ENCODE measurements around the gene RIC1.
"Not testable (repeated sequence)": the region's sequence is repeated elsewhere in the genome, so short reads cannot be mapped to it uniquely, and the experiment has no call there.

The RIC1 gene

GRCh38 chr9:5719100-5719926 is 90.4 kb downstream of the RIC1 start:
- TF ChIP-seq, protein P1, sequence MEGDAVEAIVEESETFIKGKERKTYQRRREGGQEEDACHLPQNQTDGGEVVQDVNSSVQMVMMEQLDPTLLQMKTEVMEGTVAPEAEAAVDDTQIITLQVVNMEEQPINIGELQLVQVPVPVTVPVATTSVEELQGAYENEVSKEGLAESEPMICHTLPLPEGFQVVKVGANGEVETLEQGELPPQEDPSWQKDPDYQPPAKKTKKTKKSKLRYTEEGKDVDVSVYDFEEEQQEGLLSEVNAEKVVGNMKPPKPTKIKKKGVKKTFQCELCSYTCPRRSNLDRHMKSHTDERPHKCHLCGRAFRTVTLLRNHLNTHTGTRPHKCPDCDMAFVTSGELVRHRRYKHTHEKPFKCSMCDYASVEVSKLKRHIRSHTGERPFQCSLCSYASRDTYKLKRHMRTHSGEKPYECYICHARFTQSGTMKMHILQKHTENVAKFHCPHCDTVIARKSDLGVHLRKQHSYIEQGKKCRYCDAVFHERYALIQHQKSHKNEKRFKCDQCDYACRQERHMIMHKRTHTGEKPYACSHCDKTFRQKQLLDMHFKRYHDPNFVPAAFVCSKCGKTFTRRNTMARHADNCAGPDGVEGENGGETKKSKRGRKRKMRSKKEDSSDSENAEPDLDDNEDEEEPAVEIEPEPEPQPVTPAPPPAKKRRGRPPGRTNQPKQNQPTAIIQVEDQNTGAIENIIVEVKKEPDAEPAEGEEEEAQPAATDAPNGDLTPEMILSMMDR (IDR thresholded peaks at IDR 0.05; ENCODE audit: insufficient read depth, low read depth, low read length, missing control alignments), result no peak
- H3K4me3 ChIP-seq (ENCODE audit: low read depth, low read length), result no peak overlapping the region
- no peak for DNase-seq (ENCODE audit: low read depth)

DNA sequence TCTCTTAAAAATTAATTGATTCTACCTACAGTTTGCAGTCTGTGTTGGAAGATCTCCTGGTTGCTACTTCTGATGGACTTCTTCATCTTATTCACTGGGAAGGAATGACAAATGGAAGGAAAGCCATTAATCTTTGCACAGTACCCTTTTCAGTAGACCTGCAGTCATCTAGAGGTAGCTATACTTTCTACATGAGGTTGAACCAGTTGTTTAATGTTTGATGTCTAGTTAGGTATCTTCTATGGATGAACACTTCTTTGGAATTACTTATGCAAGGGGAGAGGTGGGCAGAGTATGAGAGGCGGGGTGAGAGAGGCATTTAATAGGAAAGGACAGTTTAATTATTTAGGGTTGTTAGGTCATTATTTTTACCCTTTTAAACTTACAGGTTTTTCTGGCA is 91.2 kb downstream of the RIC1 start:
- TF ChIP-seq, protein P1 (IDR thresholded peaks at IDR 0.05; ENCODE audit: insufficient read depth, low read depth, low read length, missing control alignments), result no peak
- H3K4me3 ChIP-seq (ENCODE audit: low read depth, low read length), result no peak overlapping the region
- DNase-seq (ENCODE audit: low read depth), result no peak

GRCh38 chr9:5721279-5722087 is 92.6 kb downstream of the RIC1 start:
- TF ChIP-seq, protein P1 (IDR thresholded peaks at IDR 0.05; ENCODE audit: insufficient read depth, low read depth, low read length, missing control alignments), result no peak
- DNase-seq (ENCODE audit: low read depth), result no peak
- no peak overlapping the region for H3K4me3 ChIP-seq (ENCODE audit: low read depth, low read length)

GRCh38 chr9:5722679-5723078 is 93.8 kb downstream of the RIC1 start:
- DNase-seq (ENCODE audit: low read depth); H3K4me3 ChIP-seq (ENCODE audit: low read depth, low read length): not testable (repeated sequence)

DNA sequence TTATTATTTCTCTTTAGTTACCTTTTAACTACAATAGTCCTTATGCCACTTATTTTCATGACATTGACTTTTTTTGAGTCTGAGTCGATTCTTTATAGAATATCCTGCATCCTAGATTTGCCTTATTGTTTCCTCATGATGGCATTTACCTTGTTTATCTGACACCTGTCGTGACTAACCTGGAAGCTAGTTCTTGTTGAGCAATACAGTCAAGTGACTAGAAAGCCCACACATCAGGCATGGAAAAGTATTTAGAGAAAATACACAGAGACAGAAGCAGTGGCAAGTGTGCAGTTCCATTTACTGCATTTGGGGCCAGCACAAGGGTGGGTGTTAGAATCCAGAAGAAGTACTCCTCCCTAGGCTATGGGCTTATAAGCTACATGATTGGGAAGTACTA is 106.2 kb downstream of the RIC1 start:
- TF ChIP-seq, protein P1 (IDR thresholded peaks at IDR 0.05; ENCODE audit: insufficient read depth, low read depth, low read length, missing control alignments), result no peak
- no peak for DNase-seq (ENCODE audit: low read depth)
- no peak overlapping the region for H3K4me3 ChIP-seq (ENCODE audit: low read depth, low read length)

GRCh38 chr9:5736563-5737346 is 107.8 kb downstream of the RIC1 start:
- no peak for DNase-seq (ENCODE audit: low read depth)
- H3K4me3 ChIP-seq (ENCODE audit: low read depth, low read length), result no peak overlapping the region
- TF ChIP-seq, protein P1 (IDR thresholded peaks at IDR 0.05; ENCODE audit: insufficient read depth, low read depth, low read length, missing control alignments), result no peak

DNA sequence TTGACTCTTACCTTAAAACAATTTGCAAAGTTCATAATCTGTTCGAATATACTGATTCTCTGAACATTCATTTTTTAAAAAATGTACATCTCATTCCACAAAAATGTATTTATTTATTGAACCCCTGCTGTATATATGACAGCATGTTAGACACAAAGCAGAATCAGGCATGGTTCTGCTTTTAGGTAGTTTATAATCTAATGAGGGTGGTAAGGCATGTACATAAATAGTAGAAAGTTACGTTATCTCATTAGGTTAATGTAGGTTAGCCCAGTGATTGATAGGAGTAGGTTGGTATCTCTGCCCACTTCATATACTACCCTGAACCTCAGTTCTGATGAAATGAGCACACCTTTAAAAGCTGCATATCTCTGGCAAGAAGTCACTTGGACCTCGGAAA is 114.2 kb downstream of the RIC1 start:
- H3K4me3 ChIP-seq (ENCODE audit: low read depth, low read length), result no peak overlapping the region
- no peak for DNase-seq (ENCODE audit: low read depth)
- TF ChIP-seq, protein P1 (IDR thresholded peaks at IDR 0.05; ENCODE audit: insufficient read depth, low read depth, low read length, missing control alignments), result no peak

Measured in GM12865 (cell line).